RPMI8226 (cell line): ENCODE results near the gene PRDM16.
"Not testable (repeated sequence)": the region's sequence is repeated elsewhere in the genome, so short reads cannot be mapped to it uniquely, and the experiment has no call there.

Source experiments
- DNase-seq: peaks from one replicate; pipeline ENCODE4 v3.0.0-alpha.2; 2015

The PRDM16 gene

GRCh38 chr1:3084726-3085125, 15.7 kb downstream of the PRDM16 start:
- peak; percentile 45 for DNase-seq

GRCh38 chr1:3085721-3086120, 16.7 kb downstream of the PRDM16 start:
- DNase-seq, result no peak

DNA sequence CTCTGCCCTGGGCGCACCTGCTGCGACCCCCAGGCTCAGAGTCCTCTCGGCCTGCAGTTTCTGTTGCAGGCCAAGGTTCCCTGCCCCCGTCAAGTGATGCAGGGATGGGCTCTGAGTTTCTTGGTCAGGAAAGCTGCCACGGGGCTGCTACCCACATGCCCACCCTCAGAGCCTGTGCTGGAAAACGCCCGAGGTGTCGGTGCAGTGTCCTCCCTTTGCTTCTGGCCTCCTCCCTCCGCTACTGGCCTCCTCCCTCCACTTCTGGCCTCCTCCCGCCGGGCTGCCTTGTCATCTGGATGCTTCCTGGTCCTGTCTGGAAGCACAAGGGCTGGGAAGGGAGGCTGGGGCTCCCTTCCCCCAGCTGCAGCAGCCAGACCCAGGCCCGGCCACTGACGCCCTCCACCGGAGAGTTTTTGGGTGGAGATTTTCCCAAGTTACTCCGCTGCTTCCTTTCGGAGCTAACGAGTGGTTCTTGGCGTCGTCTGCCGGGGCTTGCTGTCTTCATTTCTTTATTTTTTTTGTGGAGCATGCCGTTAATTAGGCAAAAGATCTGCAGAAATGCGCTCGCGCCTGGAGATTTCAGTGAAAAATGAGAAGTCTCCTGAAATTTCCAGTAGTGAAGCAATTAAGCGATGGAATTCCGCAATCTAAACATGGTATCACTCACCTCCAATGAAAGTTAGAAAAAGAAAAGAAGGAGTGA, 17.4 kb downstream of the PRDM16 start:
- DNase-seq, result no peak

- DNase-seq, result no peak
Observed at GRCh38 chr1:3087049-3087448, 18.0 kb downstream of the PRDM16 start.

DNA sequence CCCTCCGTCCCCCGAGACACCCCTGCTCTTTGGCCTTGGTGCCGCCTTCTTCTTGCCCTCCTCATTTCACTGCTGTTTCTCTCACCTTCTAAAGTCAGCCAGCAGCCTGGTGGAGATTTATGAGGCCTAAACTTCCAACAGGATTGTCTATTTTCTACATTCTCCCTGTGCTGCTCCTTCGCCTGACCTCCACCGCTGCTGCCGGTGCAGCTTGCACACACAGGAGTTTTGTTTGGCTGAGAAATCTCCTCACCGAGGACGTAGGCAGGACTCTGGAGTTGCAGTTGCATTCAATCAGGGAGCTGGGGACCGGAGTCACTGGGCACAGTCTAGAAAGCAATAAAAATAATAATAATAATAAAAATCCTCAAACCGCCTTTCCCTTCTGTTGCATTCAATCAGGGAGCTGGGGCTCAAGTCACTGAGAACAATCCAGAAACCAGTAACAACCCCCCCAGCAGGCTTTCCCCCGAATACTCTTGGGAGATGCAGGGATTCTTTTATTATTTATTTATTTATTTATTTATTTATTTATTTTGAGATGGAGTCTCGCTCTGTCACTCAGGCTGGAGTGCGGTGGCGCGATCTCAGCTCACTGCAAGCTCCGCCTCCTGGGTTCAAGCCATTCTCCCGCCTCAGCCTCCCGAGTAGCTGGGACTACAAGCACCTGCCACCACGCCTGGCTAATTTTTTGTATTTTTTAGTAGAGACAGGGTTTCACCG, 19.1 kb downstream of the PRDM16 start:
- not testable (repeated sequence) for DNase-seq

GRCh38 chr1:3089490-3089889, 20.5 kb downstream of the PRDM16 start:
- no peak for DNase-seq

GRCh38 chr1:3091334-3091733, 22.3 kb downstream of the PRDM16 start:
- no peak for DNase-seq

DNA sequence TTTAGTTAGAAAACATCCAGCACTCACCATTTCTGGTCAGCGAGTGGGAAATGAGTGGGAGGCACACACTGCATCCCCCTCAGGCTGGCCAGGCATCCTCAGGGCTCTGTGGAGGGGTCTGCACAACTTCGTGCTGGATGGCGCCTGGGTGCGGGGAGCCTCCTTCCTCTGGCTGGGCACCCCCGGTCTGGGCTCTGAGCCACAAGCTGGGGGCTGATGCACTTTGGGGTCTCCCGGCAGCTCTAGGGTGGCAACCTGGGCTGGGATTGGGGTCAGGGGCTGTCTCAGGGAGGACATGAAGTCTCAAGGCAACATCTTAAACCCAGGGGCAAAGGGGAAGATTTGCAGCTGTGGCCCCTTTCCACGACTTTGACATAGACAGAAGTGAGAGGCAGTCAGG, 23.5 kb downstream of the PRDM16 start:
- no peak for DNase-seq

DNA sequence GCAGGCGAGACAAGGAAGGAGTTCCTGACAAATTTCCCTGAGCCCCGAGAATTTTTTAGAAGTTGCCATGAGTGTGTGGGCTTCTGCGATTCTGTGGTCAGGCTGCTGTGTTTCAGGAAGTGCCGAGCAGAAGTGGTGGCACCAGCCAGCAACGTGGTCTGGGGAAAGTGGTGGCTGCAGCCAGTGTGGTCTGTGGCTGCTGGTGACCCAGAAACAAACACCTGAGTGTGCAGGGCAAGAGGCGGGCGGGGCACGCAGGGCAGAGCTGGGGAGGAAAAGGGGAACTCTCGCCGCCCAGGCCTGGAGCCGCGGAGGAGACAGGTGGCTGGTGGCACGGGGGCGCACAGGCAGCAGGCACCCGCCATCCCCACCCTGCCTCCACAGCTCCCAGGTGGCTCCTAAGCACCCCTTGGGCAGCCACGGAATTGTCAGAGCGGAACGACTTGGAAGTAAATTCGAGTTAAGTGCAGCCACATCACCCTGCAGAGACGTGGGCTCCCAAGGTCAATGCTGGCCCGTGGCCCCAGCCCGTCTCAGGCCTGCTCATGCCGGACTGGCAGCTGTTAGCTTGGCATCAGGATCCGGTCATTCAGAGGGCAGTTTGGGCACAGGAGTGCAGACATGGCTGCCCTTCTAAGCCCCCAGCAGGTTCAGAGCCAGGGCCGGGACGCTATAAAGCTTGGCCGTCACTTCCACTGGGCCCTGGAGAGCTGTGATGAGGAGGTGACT, 25.1 kb downstream of the PRDM16 start:
- peak; percentile 70 for DNase-seq

DNA sequence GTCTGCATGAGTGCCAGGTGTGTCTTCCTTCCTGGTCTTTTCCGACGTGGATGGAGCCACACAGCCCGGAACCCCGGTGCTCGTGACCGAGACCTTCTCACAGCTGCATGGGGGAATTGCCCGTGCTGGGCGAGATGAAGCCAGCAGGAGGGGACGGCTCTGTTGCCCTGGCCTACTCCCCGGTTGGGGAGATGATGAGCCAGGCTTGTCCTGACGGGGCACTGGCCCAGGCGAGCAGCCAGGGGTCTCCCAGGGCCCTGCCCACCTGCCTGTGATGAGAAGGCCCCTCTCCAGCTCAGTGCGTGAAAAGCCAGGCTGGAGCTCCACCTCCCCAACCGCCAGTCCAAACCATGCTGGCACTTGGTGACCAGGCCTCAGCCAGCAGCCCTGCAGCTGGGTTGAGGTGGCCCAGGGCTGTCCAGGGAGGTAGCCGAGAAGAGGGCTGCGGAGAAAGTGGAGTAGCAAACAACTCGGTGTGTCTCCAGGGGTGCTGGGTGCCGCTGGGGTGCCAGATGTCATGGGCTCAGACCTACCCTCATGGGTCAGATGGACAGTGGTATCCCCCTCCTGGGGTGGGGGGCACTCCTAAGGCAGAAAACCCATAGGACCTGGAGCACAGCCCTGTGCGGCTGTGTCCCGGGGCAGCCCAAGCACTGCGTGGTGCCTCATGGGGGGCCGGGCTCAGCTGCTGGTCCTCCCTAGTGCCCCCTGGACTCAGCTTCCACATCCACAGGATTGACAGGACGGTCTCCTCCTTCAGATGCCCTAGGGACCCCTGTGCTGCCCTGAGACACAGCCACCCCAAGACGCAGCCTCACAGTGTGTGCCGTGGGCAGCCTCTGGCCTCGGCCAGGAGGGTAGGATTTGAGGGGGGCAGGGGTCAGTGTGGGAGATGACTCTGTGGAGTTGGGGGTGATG, 26.1 kb downstream of the PRDM16 start:
- no peak for DNase-seq

DNA sequence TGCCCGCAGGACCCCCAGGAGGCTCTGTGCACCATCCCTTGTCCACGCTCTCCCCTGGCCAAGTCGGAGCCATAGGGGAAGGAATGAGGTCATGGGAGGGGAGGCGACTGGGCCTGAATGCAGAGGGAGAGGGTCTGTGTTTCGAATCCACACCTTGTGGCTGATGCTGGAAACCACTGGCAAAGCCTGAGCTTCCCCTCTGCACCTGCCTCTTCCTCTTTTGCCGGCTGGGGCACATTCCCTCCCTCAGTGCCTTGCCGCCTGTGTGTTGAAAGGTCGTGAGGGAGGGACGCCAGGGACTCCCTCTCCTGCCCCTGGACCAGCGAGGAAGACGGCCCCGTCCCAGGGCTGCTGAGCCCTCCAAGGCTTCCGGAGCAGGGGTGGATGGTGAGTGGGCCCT, 27.3 kb downstream of the PRDM16 start:
- DNase-seq, result peak; percentile 75

GRCh38 chr1:3097231-3097630, 28.2 kb downstream of the PRDM16 start:
- no peak for DNase-seq

- DNase-seq, result no peak
Observed at GRCh38 chr1:3097861-3098260, 28.9 kb downstream of the PRDM16 start.

DNA sequence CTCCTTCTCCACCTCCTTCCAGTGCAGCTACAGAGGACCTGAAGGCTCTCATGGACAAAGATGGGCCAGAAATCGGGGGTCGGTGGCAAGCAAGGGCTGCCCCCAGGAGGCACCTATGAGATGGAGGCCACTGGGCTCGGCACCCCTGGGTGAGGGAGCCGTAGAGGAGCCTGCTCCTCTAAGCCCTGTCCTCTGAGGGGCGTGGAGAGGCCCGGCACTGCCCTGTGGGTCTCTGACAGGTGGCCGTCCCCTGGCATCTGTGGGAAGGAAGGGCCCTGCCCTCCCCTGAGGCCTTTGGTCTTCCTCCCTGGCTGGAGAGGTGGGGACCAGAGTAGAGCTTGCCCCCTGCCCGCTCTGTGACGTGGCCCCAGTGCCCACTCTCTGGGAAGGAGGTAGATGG, 30.9 kb downstream of the PRDM16 start:
- no peak for DNase-seq

GRCh38 chr1:3101124-3101939, 32.3 kb downstream of the PRDM16 start:
- no peak for DNase-seq

DNA sequence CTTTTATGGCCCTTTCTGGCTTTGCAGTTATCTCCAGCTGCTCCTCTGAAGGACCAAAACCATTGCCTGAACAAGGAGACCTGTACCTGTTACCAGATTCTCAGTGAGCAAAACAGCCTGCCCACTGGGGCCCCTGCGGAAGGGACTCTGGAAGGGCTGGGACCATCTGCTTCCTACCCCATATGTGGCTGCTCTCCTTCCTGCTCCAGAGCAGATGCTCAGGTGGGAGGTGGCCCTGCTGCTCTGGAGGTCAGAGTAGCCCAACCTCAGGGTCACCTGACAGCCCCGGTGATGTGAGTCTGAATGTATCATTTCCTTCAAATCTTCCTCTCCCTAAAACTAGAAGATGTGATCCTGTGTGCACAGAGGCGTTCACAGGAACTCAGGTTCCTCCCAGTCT, 33.6 kb downstream of the PRDM16 start:
- DNase-seq, result no peak

DNA sequence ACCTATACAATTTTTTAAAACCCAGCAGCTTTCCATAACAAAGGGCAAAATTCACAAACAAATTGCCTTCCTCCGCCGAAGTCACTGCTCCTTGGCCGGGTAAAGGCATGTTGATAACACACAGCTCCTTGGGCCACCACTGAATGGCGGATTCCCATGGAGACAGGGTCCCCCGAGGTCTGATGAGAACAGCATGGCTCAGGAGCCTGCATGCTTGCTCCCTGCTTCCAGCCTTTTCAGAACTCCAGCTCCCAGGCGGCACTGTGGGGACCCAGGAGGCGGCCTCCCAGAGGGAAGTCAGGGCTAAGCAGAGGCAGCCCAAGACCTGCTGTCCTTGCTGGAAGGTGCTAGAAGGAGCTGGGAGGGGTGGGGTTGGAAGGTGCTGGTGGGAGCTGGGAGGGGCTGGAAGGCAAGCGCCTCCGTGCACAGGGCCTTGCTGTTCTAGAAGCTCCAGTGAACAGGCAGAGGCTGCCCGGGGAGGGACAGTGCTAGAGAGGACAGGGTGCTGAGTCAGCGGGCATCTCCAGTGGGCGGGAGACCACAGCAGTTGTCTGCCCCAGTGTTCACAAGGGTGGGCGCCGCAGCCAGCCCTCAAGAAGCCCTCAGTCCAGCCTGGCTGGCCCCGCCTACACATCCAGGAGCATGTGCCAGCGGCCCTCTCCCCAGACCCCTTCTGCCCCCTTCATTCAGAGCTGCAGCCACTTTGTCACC, 35.1 kb downstream of the PRDM16 start:
- no peak for DNase-seq

DNA sequence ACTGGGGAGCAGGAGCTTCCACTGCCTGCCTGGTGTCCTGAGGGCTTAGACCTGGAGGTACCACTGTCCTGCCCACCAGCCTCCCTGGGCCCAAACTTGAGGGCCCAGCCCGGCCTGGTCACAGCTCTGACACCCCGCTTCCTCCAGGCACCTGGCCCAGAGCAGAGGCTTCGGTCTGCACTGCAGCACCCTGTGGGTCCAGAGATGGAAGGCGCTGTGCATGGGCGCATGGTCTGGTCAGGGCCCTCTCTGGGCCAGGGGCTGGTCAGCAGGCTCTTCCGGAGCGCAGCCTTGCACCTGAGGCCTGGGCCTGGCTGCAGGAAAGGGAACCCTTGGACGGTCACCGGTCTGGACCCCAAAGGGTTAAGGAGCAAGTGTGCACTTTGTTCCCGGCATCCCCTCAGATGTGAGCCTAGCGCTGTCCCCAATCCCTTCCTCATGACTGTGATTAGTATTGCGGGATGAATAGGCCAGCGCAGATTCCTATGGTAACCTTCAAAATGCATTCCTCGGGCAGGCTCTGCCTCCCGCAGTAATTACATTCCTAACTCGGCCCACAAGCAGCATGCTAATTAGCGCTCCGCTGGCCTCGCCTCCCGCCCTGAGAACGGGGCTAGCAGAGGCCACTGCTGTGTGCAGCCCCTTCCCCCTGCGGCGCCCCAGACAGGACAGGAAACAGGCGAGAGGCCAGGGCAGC, 36.3 kb downstream of the PRDM16 start:
- DNase-seq, result no peak

GRCh38 chr1:3106216-3106615, 37.2 kb downstream of the PRDM16 start:
- DNase-seq, result no peak

GRCh38 chr1:3107201-3107600, 38.2 kb downstream of the PRDM16 start:
- DNase-seq, result no peak

DNA sequence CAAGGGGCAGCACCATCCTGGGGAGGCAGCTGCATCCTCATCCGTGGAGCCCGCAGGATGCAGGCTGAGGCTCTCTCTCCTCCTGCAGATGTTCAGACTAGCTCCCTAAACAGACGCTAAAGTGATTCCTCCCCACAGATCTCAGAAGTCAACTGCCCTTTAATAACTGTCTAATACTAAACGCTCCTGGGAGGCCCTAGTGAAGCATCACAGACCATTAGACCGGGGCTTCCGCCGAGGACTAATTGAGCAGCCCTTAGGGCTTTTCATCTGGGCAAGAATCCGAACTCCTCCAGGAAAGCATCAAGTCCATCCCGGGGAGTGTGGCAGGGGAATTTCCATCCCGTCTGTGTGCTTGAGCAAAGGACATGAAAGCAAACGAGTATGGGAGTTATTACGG, 40.4 kb downstream of the PRDM16 start:
- no peak for DNase-seq
